ENCODE data around the gene VAV3. TPM values are rescaled to one million over a fixed set of nuclear protein-coding genes. Genes with fewer than 3 reads are reported as not detected.

The VAV3 gene
- total and polyA plus RNA-seq, 2 of the 8 experiments (the other 6 are each of a cell fraction or from before 2014, with no cell fraction given), result 2.9 to 7.9 TPM

DNA sequence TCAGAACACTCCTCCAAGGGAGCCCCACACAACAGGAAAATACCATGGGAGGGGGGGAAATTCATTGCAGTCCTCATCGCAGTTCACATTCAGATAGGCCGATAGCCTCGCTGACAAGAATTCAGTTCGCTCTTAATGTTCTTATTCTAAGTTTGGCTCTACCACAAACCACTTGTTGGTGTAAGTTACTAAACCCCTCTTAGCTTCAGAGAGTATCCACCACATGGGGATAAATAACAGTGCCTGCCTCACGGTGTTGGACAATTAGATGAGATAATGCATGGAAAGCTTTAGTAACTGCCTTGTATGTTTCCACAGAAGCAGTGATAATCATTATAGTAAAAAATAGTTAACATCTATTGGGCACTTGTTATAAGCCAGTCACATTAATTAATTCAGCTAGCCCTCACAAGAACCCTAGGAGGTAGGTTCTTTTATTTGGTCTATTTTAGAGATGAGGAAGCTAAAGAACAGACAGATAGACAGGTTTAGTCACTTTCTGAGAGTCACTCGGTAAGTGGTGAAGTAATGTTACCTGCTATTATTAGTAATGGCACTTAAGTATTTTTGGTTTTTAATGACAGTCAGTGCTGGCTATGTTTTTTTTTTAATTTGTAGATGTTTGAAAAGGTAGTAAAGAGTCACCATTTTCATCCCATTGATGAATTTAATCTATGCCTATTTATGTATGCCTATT, 10.1 kb downstream of the VAV3 start:
- WGBS, 2 experiments (ENCODE audit: extremely low coverage in 1 of 2, insufficient coverage in 1 of 2, insufficient read length in 1 of 2, insufficient replicate concordance in 2 of 2, low coverage in 1 of 2, low lambda C conversion rate in 2 of 2, missing lambda C conversion rate in 1 of 2), result 82% methylated on average over 6 of the region's 6 CpGs; no CpG with 5 or more reads in 1 of the 2 experiments
- no peak overlapping the region for H2BK12ac ChIP-seq (ENCODE audit: low read depth, low read length)
- H4K8ac ChIP-seq (ENCODE audit: extremely low read depth, insufficient read depth, low read length), result no peak overlapping the region
- H3K79me1 ChIP-seq (ENCODE audit: low read depth, low read length), result no peaks in the 10 kb centered on the region; the same call in 1 of the 2 replicates
- no peak overlapping the region for H3K18ac ChIP-seq (ENCODE audit: extremely low read depth, low read length)
- no peak overlapping the region for H3K14ac ChIP-seq (ENCODE audit: insufficient read length)
- 0 out of 7 replicates have a peak, but pooled peaks cover 0 to 4% (median 0%) of the 10 kb centered on the region in 4 experiments for H3K4me1 ChIP-seq (replicated peaks in 1 of 4; ENCODE audit: control insufficient read depth in 3 of 4, insufficient read depth in 4 of 4, low read length in 3 of 4)
- no peak overlapping the region for H2AK5ac ChIP-seq (ENCODE audit: low read depth, low read length)
- H2BK20ac ChIP-seq (ENCODE audit: low read length), result no peak overlapping the region
- H3K56ac ChIP-seq (replicated peaks; ENCODE audit: insufficient read length, low read depth, low read length), result no peak overlapping the region
- no peak overlapping the region for H2AFZ ChIP-seq (ENCODE audit: low read length)
- H3K79me2 ChIP-seq (ENCODE audit: control insufficient read depth in 1 of 2, insufficient read depth in 2 of 2, low read length in 2 of 2), result peaks cover 0 to 7% of the 10 kb centered on the region in 2 experiments; a peak in 3 of 4 replicates
- H3K4me3 ChIP-seq (ENCODE audit: extremely low read depth in 1 of 4, insufficient read depth in 2 of 4, low read depth in 3 of 4, low read length in 4 of 4), result no peak overlapping the region
- no peak overlapping the region for H2BK15ac ChIP-seq (ENCODE audit: low read length)
- no peak overlapping the region for H4K91ac ChIP-seq (replicated peaks; ENCODE audit: insufficient read length, low read length)
- H3K9ac ChIP-seq (replicated peaks in 1 of 4; ENCODE audit: extremely low read depth in 1 of 4, low read depth in 3 of 4, low read length in 3 of 4), result no peak overlapping the region
- H3K23me2 ChIP-seq (ENCODE audit: low read depth, low read length), result no peaks in the 10 kb centered on the region
- H3K27ac ChIP-seq (ENCODE audit: low read depth, low read length), result no peak overlapping the region
- no peak overlapping the region for H2BK5ac ChIP-seq (ENCODE audit: low read depth, low read length)
- H4K20me1 ChIP-seq (replicated peaks in 1 of 2; ENCODE audit: control insufficient read depth in 1 of 2, insufficient read depth in 2 of 2, low read length in 2 of 2), result no peaks in the 10 kb centered on the region
- H3K9me3 ChIP-seq (ENCODE audit: insufficient read depth in 2 of 2, low read depth in 1 of 2, low read length in 1 of 2), result no peaks in the 10 kb centered on the region
- H4K5ac ChIP-seq (ENCODE audit: insufficient read length, low read depth, low read length), result no peak overlapping the region
- H3K36me3 ChIP-seq (ENCODE audit: control insufficient read depth in 2 of 4, insufficient read depth in 4 of 4, low read length in 3 of 4), result no peaks in the 10 kb centered on the region
- POLR2A ChIA-PET (ENCODE audit: partially characterized antibody), result interaction anchor here (1.5 kb wide), 1 partner anchor 9 kb away, joined by 3 read pairs; no protein-coding TSS in a partner anchor
- no peaks in the 10 kb centered on the region for H3K27me3 ChIP-seq (replicated peaks in 1 of 4; ENCODE audit: control insufficient read depth in 3 of 4, extremely low read depth in 1 of 4, insufficient read depth in 3 of 4, low read length in 3 of 4)
- no peak overlapping the region for H3K4ac ChIP-seq (replicated peaks; ENCODE audit: insufficient read length, low read depth, low read length)
- DNase-seq (ENCODE audit: low read depth in 1 of 2, low spot score in 2 of 2) (no peak), FAIRE-seq (no peak)
- no peak overlapping the region for H3K4me2 ChIP-seq (ENCODE audit: insufficient read depth in 1 of 2, low read depth in 2 of 2, low read length in 2 of 2)
- H3K23ac ChIP-seq (ENCODE audit: insufficient read length), result no peak overlapping the region
- H2BK120ac ChIP-seq (replicated peaks; ENCODE audit: low read depth, low read length), result no peak overlapping the region
- CTCF ChIA-PET (ENCODE audit: partially characterized antibody), result interaction anchor here (0.6 to 1.3 kb wide), 5 partner anchors 12 to 189 kb away, joined by 3 to 4 read pairs (median 3); no protein-coding TSS in a partner anchor
- TF ChIP-seq TCF12 (IDR thresholded peaks at IDR 0.05; ENCODE audit: low read depth, low read length) (no peak), SIN3A (conservative IDR thresholded peaks at IDR 0.05 in 1 of 2, IDR thresholded peaks at IDR 0.05 in 1 of 2; ENCODE audit: low read depth in 1 of 2, low read length in 2 of 2) (no peak), RXRA (IDR thresholded peaks at IDR 0.05; ENCODE audit: insufficient read depth, low read depth, low read length) (no peak), JUN (IDR thresholded peaks at IDR 0.05; ENCODE audit: low read depth, low read length) (no peak), CBX5 (IDR thresholded peaks at IDR 0.05; ENCODE audit: low read depth, low read length) (no peak), FOSL1 (IDR thresholded peaks at IDR 0.05; ENCODE audit: insufficient read depth, low read depth, low read length) (no peak), POLR2A (IDR thresholded peaks at IDR 0.05; ENCODE audit: control extremely low read depth in 1 of 2, low read depth in 2 of 2, low read length in 2 of 2) (no peak)
